Left ventricle myocardium inferior (tissue), 1 donor: ENCODE data around the gene C9orf72. TPM values are rescaled to one million over a fixed set of nuclear protein-coding genes. Genes with fewer than 3 reads are reported as not detected.

ENCODE experiments used
- DNase-seq: peaks from one replicate; pipeline ENCODE4 v3.0.0-alpha.2; 2020
- H3K27ac ChIP-seq: fragments of 200-600 bp; replicated peaks from 2 replicates; pipeline ENCODE4 v1.8.0; 2021
- H3K27me3 ChIP-seq: fragments of 200-600 bp; 2 replicates; pipeline ENCODE4 v1.8.0; 2021; ENCODE audit warnings: low read depth
- H3K36me3 ChIP-seq: fragments of 200-600 bp; 2 replicates; pipeline ENCODE4 v1.8.0; 2021
- H3K4me1 ChIP-seq: fragments of 200-600 bp; 2 replicates; pipeline ENCODE4 v1.8.0; 2021
- H3K4me3 ChIP-seq: fragments of 200-600 bp; 2 replicates; pipeline ENCODE4 v1.8.0; 2021; ENCODE audit warnings: mild to moderate bottlenecking, moderate library complexity
- H3K9me3 ChIP-seq: fragments of 200-600 bp; replicated peaks from 2 replicates; pipeline ENCODE4 v1.8.0; 2021
- intact Hi-C: fragments of 100-400 bp; cut with micrococcal nuclease; formaldehyde crosslinking; loops from one replicate; pipeline ENCODE4 v1.11.0; 2022
- total RNA-seq: library from RNA; stranded (reverse); fragmentation: NEBNext Ultra II Directional; extraction: Animal tissue kit (Norgen Biotek cat#: 25700); gene quantifications from one replicate; pipeline ENCODE4 v1.2.1, GENCODE V29; 2021
- TF ChIP-seq, protein P1 (sequence below): fragments of 200-600 bp; IDR thresholded peaks from 2 replicates; pipeline ENCODE4 v1.8.0; 2021; ENCODE audit warnings: antibody characterized with exemption, mild to moderate bottlenecking, borderline replicate concordance
- donor health status: DM: no; HTN: yes; CAD: no; lungs with severe emphysema.

C9orf72 gene
- total RNA-seq, 1 donor from 2014 or later: 15.6 TPM

DNA sequence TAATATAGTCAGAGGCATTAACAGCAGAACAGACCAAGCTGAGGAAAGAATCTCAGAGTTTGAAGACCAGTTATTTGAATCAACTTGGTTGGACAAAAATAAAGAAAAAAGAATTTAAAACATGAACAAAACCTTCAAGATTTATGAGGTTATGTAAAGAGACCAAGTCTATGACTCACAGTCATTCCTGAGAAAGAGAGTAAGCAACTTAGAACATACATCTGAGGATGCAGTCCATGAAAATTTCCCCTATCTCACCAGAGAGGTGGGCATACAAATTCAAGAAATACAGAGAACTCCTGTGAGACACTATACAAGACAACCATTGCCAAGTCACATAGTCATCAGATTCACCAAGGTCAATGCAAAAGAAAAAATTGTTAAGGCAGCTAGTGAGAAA is 17.4 kb upstream of the C9orf72 start:
- no peaks in the 10 kb centered on the region for H3K9me3 ChIP-seq
- no peaks in the 10 kb centered on the region for H3K36me3 ChIP-seq
- H3K27ac ChIP-seq: no peak overlapping the region
- no peaks in the 10 kb centered on the region for H3K4me1 ChIP-seq
- intact Hi-C loops: no loop called here
- TF ChIP-seq, protein P1, sequence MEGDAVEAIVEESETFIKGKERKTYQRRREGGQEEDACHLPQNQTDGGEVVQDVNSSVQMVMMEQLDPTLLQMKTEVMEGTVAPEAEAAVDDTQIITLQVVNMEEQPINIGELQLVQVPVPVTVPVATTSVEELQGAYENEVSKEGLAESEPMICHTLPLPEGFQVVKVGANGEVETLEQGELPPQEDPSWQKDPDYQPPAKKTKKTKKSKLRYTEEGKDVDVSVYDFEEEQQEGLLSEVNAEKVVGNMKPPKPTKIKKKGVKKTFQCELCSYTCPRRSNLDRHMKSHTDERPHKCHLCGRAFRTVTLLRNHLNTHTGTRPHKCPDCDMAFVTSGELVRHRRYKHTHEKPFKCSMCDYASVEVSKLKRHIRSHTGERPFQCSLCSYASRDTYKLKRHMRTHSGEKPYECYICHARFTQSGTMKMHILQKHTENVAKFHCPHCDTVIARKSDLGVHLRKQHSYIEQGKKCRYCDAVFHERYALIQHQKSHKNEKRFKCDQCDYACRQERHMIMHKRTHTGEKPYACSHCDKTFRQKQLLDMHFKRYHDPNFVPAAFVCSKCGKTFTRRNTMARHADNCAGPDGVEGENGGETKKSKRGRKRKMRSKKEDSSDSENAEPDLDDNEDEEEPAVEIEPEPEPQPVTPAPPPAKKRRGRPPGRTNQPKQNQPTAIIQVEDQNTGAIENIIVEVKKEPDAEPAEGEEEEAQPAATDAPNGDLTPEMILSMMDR: no peak
- no peak overlapping the region for H3K4me3 ChIP-seq
- H3K27me3 ChIP-seq: peaks cover 25% of the 10 kb centered on the region
- no peak for DNase-seq

DNA sequence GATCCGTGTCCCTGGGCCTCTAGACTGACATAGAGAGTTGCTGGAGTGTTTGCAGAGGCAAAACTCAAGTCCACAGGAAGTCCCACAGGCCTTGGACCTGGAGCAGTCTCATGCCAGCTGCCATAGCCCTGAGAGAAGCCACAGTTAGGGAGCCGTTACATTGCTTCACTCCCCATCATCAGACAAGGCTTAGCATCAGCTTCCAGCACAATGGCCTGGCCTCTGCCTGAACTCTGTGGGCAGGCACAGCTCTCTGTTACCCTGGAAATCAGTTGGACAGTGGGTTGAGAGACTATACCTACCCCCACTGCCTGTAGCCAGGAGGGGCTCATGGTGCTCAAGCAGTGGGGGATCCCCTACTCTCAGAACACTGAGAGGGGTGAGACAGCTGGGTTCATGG is 16.2 kb upstream of the C9orf72 start:
- no peak for DNase-seq
- Histone ChIP-seq H3K4me1 (no peaks in the 10 kb centered on the region), H3K36me3 (no peaks in the 10 kb centered on the region), H3K27me3 (peaks cover 25% of the 10 kb centered on the region), H3K9me3 (no peaks in the 10 kb centered on the region), H3K27ac (no peak overlapping the region), H3K4me3 (no peak overlapping the region)
- TF ChIP-seq, protein P1: no peak
- intact Hi-C loops: no loop called here

DNA sequence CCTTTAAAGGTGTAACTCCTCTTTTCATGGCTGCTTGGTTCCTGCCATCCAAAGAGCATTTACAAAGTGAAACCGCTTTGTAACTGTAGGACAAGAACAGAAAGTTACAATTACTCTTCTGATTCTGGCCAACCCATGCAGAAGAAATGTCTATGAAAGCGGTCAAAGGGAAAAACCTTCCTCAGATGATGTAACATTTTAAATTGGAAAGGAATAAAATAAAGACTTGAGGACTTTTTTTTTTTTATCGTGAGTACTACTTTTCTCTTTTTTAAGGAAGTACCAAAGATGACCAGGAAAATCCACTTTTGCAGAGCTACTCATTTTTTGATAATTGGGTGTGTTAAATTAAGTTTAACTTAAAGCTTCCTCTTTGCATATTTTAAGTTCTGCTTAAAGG is 13.0 kb upstream of the C9orf72 start:
- intact Hi-C loops: no loop called here
- H3K36me3 ChIP-seq: no peaks in the 10 kb centered on the region
- peaks cover 35% of the 10 kb centered on the region for H3K27me3 ChIP-seq
- no peaks in the 10 kb centered on the region for H3K4me1 ChIP-seq
- DNase-seq: no peak
- TF ChIP-seq, protein P1: no peak
- H3K4me3 ChIP-seq: no peak overlapping the region
- no peaks in the 10 kb centered on the region for H3K9me3 ChIP-seq
- H3K27ac ChIP-seq: no peak overlapping the region

DNA sequence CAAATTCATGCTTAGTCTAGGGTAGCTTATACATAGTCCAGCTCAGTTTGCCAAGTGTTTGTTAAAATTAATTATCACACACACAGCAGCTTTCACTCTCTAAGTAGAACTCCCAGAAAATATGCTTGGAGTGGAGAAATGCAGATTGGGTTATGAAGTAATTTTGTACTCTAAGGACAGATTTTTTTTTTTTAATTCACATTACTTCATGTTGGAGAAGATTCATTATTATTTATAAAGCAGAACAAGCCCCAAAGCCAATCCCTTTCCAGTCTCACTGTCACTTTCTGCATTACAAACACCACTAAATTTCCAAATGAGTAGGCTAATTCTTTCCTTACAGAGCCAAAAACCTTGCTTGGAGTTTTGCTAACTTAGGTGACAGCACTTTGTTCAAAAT is 11.7 kb upstream of the C9orf72 start:
- peaks cover 34% of the 10 kb centered on the region for H3K27me3 ChIP-seq
- no peak overlapping the region for H3K4me3 ChIP-seq
- H3K9me3 ChIP-seq: no peaks in the 10 kb centered on the region
- intact Hi-C loops: no loop called here
- no peaks in the 10 kb centered on the region for H3K4me1 ChIP-seq
- DNase-seq: no peak
- TF ChIP-seq, protein P1: no peak
- H3K27ac ChIP-seq: no peak overlapping the region
- no peaks in the 10 kb centered on the region for H3K36me3 ChIP-seq

DNA sequence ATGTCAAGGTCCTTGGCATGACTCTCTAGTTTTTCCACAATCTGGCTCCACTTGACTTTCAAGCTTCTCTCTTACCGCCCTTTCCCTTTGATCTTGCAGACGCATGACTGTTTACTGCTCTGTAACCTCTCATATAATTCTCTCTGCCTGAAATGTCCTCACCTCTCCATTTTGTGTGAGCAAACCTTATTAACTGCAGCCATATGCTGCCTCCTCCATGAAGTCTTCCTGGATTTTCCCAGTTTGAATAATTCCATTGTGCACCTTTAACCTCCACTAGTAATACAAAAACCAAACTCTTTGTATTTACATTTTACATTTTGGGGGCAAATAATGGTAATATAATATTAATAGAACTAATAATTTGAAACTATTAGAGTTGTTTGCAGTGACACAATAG is 9.5 kb upstream of the C9orf72 start:
- TF ChIP-seq, protein P1: no peak
- Histone ChIP-seq H3K4me3 (no peak overlapping the region), H3K36me3 (no peaks in the 10 kb centered on the region), H3K27ac (no peak overlapping the region), H3K4me1 (no peaks in the 10 kb centered on the region), H3K9me3 (peaks cover 11% of the 10 kb centered on the region), H3K27me3 (peaks cover 18% of the 10 kb centered on the region)
- intact Hi-C loops: no loop called here
- DNase-seq: no peak

DNA sequence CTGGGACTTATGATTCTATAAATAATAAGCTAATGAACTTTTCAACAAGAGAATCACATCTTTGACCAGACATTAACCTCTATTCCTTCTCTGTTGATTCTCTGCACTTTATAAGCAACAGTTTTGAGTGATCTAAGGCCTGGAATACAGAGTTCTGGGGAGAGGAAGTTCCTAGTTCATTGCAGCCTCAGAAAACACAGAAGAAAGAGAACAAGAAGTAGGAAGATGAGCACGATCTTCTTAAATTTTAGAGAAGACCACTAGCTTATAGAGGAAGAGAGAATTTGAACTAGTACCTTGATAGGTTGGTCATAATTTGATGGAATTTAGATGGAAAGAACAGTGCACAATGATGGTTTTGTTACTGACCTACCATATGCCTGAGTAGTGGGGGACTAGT is 8.5 kb upstream of the C9orf72 start:
- H3K27me3 ChIP-seq: peaks cover 9% of the 10 kb centered on the region
- H3K27ac ChIP-seq: no peak overlapping the region
- TF ChIP-seq, protein P1: no peak
- DNase-seq: no peak
- no peaks in the 10 kb centered on the region for H3K36me3 ChIP-seq
- intact Hi-C loops: no loop called here
- peaks cover 11% of the 10 kb centered on the region for H3K9me3 ChIP-seq
- H3K4me3 ChIP-seq: no peak overlapping the region
- no peaks in the 10 kb centered on the region for H3K4me1 ChIP-seq
